A549 (cell line): ENCODE data around the gene KCNJ9. TPM values are rescaled to one million over a fixed set of nuclear protein-coding genes. Genes with fewer than 3 reads are reported as not detected.

Experiments
- ATAC-seq, 2 experiments: fragments of 200-7000 bp in 1 of 2; fragments of >200 bp in 1 of 2; cut with Nextera tagmentation in 1 of 2; cut with Tn5 transposase in 1 of 2; 3 replicates each; pipeline versions ENCODE4 v1.8.0 to v1.9.1; 2018 to 2020; ENCODE audit warnings: mild to moderate bottlenecking in 1 of 2, moderate library complexity in 1 of 2
- CTCF ChIA-PET: fragments of 300-600 bp; sonication (Branson Sonifier 250); formaldehyde crosslinking; extraction: SDS; loops from one replicate; lab custom pipeline; 2021; ENCODE audit warnings: antibody characterized with exemption, inconsistent platforms; lab: Yijun Ruan, JAX
- POLR2A ChIA-PET: fragments of 350-600 bp; formaldehyde crosslinking; extraction: SDS; loops from one replicate; lab custom pipeline; 2021; ENCODE audit warnings: antibody characterized with exemption, inconsistent platforms; lab: Yijun Ruan, JAX
- DNase-seq, 2 experiments: peaks; one replicate each; pipeline versions ENCODE4 v3.0.0 to v3.0.0-alpha.2; 2011 to 2016; ENCODE audit warnings: low read depth in 1 of 2, low spot score in 1 of 2
- FAIRE-seq: peaks from 2 replicates; lab custom pipeline; 2011; peaks lifted over from hg19 to GRCh38; lab: Jason Lieb, UNC
- H3K27ac ChIP-seq, 2 experiments: fragments of >200 bp; sonication (Bioruptor Twin); formaldehyde crosslinking; 3 replicates each; pipeline ENCODE4 v1.5.1; 2016 to 2017
- H3K4me1 ChIP-seq: fragments of >200 bp; sonication (Bioruptor Twin); formaldehyde crosslinking; 3 replicates; pipeline ENCODE4 v1.6.1; 2016
- H3K4me2 ChIP-seq: fragments of >200 bp; sonication (Bioruptor Twin); formaldehyde crosslinking; 3 replicates; pipeline ENCODE4 v1.6.1; 2016
- H3K4me3 ChIP-seq: fragments of >200 bp; sonication (Bioruptor Twin); formaldehyde crosslinking; 3 replicates; pipeline ENCODE4 v1.5.1; 2016
- H3K9me3 ChIP-seq: fragments of >200 bp; sonication (Bioruptor Twin); formaldehyde crosslinking; 3 replicates; pipeline ENCODE4 v1.6.1; 2016
- BHLHE40 ChIP-seq: IDR thresholded peaks from 2 replicates; pipeline ENCODE4 v1.6.1; 2012; ENCODE audit warnings: low read depth, low read length, inconsistent platforms
- CBX8 ChIP-seq: fragments of 200-600 bp; sonication (generic); IDR thresholded peaks from 2 replicates; pipeline ENCODE4 v1.6.1; 2016
- CHD2 ChIP-seq: fragments of 150-350 bp; IDR thresholded peaks from 2 replicates; pipeline ENCODE4 v1.6.1; 2014; ENCODE audit warnings: low read length; ENCODE audit not compliant: partially characterized antibody
- EHMT2 ChIP-seq: fragments of 200-600 bp; sonication (generic); IDR thresholded peaks from 2 replicates; pipeline ENCODE4 v1.6.1; 2016; ENCODE audit warnings: antibody characterized with exemption, low read depth, mild to moderate bottlenecking, moderate library complexity
- FOSL2 ChIP-seq, 2 experiments: fragments of 450-650 bp in 1 of 2; fragments of >200 bp in 1 of 2; sonication (Bioruptor Twin) in 1 of 2; formaldehyde crosslinking; IDR thresholded peaks; 2 replicates each; pipeline versions ENCODE4 v1.5.0 to v1.6.1; 2016 to 2020; ENCODE audit warnings: mild to moderate bottlenecking in 1 of 2, moderate library complexity in 1 of 2
- FOXS1 ChIP-seq: fragments of 250-450 bp; sonication (Bioruptor Pico); IDR thresholded peaks from 2 replicates; pipeline ENCODE4 v1.5.0; 2020; ENCODE audit warnings: mild to moderate bottlenecking, moderate library complexity
- HDAC2 ChIP-seq: fragments of 200-600 bp; sonication (generic); IDR thresholded peaks from 2 replicates; pipeline ENCODE4 v1.6.1; 2016
- HOXA7 ChIP-seq: fragments of 250-450 bp; sonication (Bioruptor Pico); IDR thresholded peaks from 2 replicates; pipeline ENCODE4 v1.5.0; 2020; ENCODE audit warnings: mild to moderate bottlenecking, moderate library complexity
- KDM1A ChIP-seq: fragments of 200-600 bp; sonication (generic); IDR thresholded peaks from 2 replicates; pipeline ENCODE4 v1.6.1; 2016; ENCODE audit warnings: low read depth, mild to moderate bottlenecking
- NFE2L2 ChIP-seq: fragments of 150-350 bp; conservative IDR thresholded peaks from 2 replicates; pipeline ENCODE4 v1.6.1; 2014; ENCODE audit warnings: low read length
- NPAS2 ChIP-seq: fragments of 250-450 bp; sonication (Bioruptor Pico); IDR thresholded peaks from 2 replicates; pipeline ENCODE4 v1.8.0; 2022; ENCODE audit warnings: mild to moderate bottlenecking, moderate library complexity, borderline replicate concordance
- NR3C1 ChIP-seq: fragments of >200 bp; sonication (Bioruptor Twin); formaldehyde crosslinking; IDR thresholded peaks from 3 replicates; pipeline ENCODE4 v1.6.1; 2017
- POLR2AphosphoS2 ChIP-seq: conservative IDR thresholded peaks from 2 replicates; pipeline ENCODE4 v1.6.1; 2012; ENCODE audit warnings: low read length, improper control_type of control experiment, inconsistent platforms
- RCOR1 ChIP-seq: fragments of 150-350 bp; IDR thresholded peaks from 2 replicates; pipeline ENCODE4 v1.6.1; 2014; ENCODE audit warnings: antibody characterized with exemption, low read length, low read depth
- SREBF2 ChIP-seq: fragments of 450-650 bp; IDR thresholded peaks from 2 replicates; pipeline ENCODE4 v1.6.1; 2014; ENCODE audit warnings: mild to moderate bottlenecking, moderate library complexity
- TP53 ChIP-seq: fragments of 250-450 bp; sonication (Bioruptor Pico); IDR thresholded peaks from 2 replicates; pipeline ENCODE4 v1.5.0; 2021; ENCODE audit warnings: mild to moderate bottlenecking, moderate library complexity
- ZC3H11A ChIP-seq: fragments of 450-650 bp; IDR thresholded peaks from 2 replicates; pipeline ENCODE4 v1.6.1; 2014; ENCODE audit warnings: antibody characterized with exemption, mild to moderate bottlenecking
- ZSCAN20 ChIP-seq: fragments of 250-450 bp; sonication (Bioruptor Pico); IDR thresholded peaks from 2 replicates; pipeline ENCODE4 v1.8.0; 2022; ENCODE audit warnings: mild to moderate bottlenecking, moderate library complexity
- WGBS: methylation state at CpG from one replicate; pipeline ENCODE4 v1.1.6; 2017; ENCODE audit errors: missing lambda C conversion rate; 5-methylcytosine and 5-hydroxymethylcytosine counted together
- polyA plus RNA-seq, 4 experiments: library from polyadenylated mRNA; depleted of rRNA in 3 of 4; stranded (reverse); fragments of >200 nt; fragmentation: RNase III in 1 of 4; extraction: RNeasy Plus Mini Kit Qiagen cat#74134 plus additional on column Dnase treatment in 1 of 4; gene quantifications; 2 replicates in 3 of 4; 3 replicates in 1 of 4; pipeline ENCODE4 v1.2.3, GENCODE V29; 2011 to 2017
- TF ChIP-seq, protein P1 (sequence below): fragments of 450-650 bp; IDR thresholded peaks from 2 replicates; pipeline ENCODE4 v1.6.1; 2014; ENCODE audit warnings: antibody characterized with exemption
- TF ChIP-seq, protein P2 (sequence below): fragments of 250-450 bp; sonication (Bioruptor Pico); IDR thresholded peaks from 2 replicates; pipeline ENCODE4 v1.5.0; 2020; ENCODE audit warnings: low read depth, mild to moderate bottlenecking, moderate library complexity

The KCNJ9 gene
- polyA plus RNA-seq, 2 of the 4 experiments (the other 2 are of a cell fraction): not detected

DNA sequence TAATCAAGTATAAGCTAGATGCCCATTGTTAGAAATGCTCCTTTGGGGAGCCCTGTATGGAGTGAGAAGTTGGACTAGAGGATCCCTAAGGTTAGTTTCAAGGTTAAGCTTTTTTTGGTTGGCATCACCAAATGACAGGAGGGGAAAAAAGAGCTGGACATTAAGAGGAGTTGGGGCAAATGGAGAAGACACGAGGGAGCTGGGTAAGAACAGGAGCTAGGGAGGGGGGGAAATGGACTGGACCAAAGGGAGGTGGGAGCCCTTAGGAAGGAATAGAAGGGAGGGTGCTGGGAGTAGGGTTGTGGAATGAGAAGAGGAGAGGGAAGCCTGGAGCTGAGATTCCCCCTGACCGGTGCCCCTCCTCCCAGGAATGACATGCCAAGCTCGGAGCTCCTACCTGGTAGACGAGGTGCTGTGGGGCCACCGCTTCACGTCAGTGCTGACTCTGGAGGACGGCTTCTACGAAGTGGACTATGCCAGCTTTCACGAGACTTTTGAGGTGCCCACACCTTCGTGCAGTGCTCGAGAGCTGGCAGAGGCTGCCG is 5.9 kb downstream of the KCNJ9 start:
- WGBS: 80% methylated on average over 12 of the region's 12 CpGs
- TF ChIP-seq NFE2L2: no peak
- TF ChIP-seq KDM1A: no peak
- TF ChIP-seq RCOR1: no peak
- TF ChIP-seq, protein P1, sequence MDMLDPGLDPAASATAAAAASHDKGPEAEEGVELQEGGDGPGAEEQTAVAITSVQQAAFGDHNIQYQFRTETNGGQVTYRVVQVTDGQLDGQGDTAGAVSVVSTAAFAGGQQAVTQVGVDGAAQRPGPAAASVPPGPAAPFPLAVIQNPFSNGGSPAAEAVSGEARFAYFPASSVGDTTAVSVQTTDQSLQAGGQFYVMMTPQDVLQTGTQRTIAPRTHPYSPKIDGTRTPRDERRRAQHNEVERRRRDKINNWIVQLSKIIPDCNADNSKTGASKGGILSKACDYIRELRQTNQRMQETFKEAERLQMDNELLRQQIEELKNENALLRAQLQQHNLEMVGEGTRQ: no peak
- TF ChIP-seq, protein P2, sequence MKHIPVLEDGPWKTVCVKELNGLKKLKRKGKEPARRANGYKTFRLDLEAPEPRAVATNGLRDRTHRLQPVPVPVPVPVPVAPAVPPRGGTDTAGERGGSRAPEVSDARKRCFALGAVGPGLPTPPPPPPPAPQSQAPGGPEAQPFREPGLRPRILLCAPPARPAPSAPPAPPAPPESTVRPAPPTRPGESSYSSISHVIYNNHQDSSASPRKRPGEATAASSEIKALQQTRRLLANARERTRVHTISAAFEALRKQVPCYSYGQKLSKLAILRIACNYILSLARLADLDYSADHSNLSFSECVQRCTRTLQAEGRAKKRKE (CRISPR knock-in tag): no peak
- no peak for TF ChIP-seq TP53 (CRISPR knock-in tag)
- TF ChIP-seq NR3C1: no peak
- no peak for TF ChIP-seq CHD2
- CTCF ChIA-PET: interaction anchor here (0.7 to 16.8 kb wide), 18 partner anchors 9 to 954 kb away, joined by 3 to 409 read pairs (median 5); partner anchors contain the start of genes IGSF8, KCNJ10 and PIGM
- no peak for FAIRE-seq
- no peaks in the 10 kb centered on the region for H3K9me3 ChIP-seq
- no peak overlapping the region for H3K4me2 ChIP-seq
- 0 out of 3 replicates have a peak, but pooled peaks cover 2% of the 10 kb centered on the region for H3K4me1 ChIP-seq
- no peak for ATAC-seq
- no peak overlapping the region for H3K4me3 ChIP-seq
- DNase-seq: no peak
- POLR2A ChIA-PET: no interaction called here
- no peak overlapping the region for H3K27ac ChIP-seq

DNA sequence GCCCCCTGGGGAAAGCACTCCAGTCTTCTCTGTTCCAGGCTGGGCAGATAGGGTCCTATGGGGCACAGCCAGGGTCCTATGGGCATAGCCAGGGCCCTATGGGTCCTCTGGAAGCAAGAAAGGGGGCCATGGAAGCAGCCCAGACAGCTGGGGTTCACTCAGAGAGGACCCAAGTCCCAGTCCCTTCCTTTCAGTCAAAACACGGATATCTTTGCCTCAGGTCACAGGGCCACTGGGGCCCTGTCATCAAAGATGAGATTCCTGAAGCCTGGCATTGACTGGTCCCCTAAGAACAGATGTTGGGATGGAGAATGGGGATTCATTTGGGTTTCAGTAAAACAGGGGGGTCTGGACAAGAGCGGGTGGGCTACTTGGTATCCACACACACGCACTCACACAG is 8.5 kb downstream of the KCNJ9 start:
- Histone ChIP-seq H3K27ac (no peak overlapping the region), H3K4me2 (no peak overlapping the region), H3K4me3 (no peak overlapping the region), H3K9me3 (no peaks in the 10 kb centered on the region), H3K4me1 (no peaks in the 10 kb centered on the region)
- no peak for DNase-seq
- TF ChIP-seq NFE2L2 (no peak), BHLHE40 (no peak), FOXS1 (CRISPR knock-in tag) (no peak), EHMT2 (no peak), CBX8 (no peak)
- TF ChIP-seq, protein P2 (CRISPR knock-in tag): no peak
- ChIA-PET POLR2A (no interaction called here), CTCF (interaction anchor here (0.7 to 16.8 kb wide), 5 partner anchors 11 to 162 kb away, joined by 3 to 409 read pairs (median 5); partner anchors contain the start of gene KCNJ10)
- WGBS: 56% methylated on average over 3 of the region's 3 CpGs
- no peak for ATAC-seq
- no peak for FAIRE-seq

DNA sequence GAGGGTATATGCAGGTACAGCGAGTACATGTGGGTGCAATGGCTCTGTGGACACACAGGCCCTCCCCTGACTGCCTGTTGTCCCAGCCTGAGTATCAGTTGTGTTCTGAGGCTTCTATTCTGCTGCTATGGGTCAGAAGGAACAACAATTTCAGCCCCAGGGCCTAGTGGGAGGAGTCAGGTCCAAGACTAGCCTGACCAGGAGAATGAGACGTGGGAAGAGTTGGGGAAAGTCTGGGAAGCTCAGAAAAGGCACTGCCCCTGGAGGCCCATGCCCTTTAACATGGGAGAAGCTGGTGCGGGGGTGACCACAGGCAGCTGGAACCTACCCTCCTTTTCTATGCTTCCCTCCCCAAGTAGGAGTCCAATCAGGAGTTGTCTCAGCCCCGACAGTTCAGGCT is 9.4 kb downstream of the KCNJ9 start:
- DNase-seq (no peak), ATAC-seq (no peak), FAIRE-seq (no peak)
- H3K4me2 ChIP-seq: no peak overlapping the region
- ChIA-PET POLR2A (no interaction called here), CTCF (interaction anchor here (0.9 to 16.8 kb wide), 6 partner anchors 8 to 286 kb away, joined by 3 to 409 read pairs (median 6); partner anchors contain the start of gene KCNJ10)
- no peak overlapping the region for H3K27ac ChIP-seq
- no peak overlapping the region for H3K4me3 ChIP-seq
- H3K4me1 ChIP-seq: no peaks in the 10 kb centered on the region
- TF ChIP-seq ZSCAN20: no peak
- no peak for TF ChIP-seq NPAS2
- no peak for TF ChIP-seq POLR2AphosphoS2
- no peak for TF ChIP-seq SREBF2
- no peak for TF ChIP-seq ZC3H11A
- no peak for TF ChIP-seq HOXA7 (CRISPR knock-in tag)
- no peak for TF ChIP-seq FOSL2 (IDR thresholded peaks at IDR 0.05)
- no peak for TF ChIP-seq FOSL2 (CRISPR knock-in tag; IDR thresholded peaks at IDR 0.05)
- TF ChIP-seq HDAC2: no peak
- no peak for TF ChIP-seq NFE2L2
- no peaks in the 10 kb centered on the region for H3K9me3 ChIP-seq
- WGBS: 87% methylated on average over 4 of the region's 4 CpGs
